Measurements from ENCODE around the gene SPCS3. TPM values are rescaled to one million over a fixed set of nuclear protein-coding genes. Genes with fewer than 3 reads are reported as not detected.
A peak's percentile ranks its signal among the peaks of the same experiment; 100 is the strongest.
"Not testable (repeated sequence)": the region's sequence is repeated elsewhere in the genome, so short reads cannot be mapped to it uniquely, and the experiment has no call there.

The SPCS3 gene
- total RNA-seq, 1 donor: 154 TPM

GRCh38 chr4:176342384-176342783 is 22.6 kb downstream of the SPCS3 start:
- TF ChIP-seq CTCF (IDR thresholded peaks at IDR 0.05; ENCODE audit: insufficient read depth, low read depth, low read length): no peak
- no peak for DNase-seq (ENCODE audit: low read depth)
- H3K4me3 ChIP-seq (ENCODE audit: low read depth, low read length): no peak overlapping the region

DNA sequence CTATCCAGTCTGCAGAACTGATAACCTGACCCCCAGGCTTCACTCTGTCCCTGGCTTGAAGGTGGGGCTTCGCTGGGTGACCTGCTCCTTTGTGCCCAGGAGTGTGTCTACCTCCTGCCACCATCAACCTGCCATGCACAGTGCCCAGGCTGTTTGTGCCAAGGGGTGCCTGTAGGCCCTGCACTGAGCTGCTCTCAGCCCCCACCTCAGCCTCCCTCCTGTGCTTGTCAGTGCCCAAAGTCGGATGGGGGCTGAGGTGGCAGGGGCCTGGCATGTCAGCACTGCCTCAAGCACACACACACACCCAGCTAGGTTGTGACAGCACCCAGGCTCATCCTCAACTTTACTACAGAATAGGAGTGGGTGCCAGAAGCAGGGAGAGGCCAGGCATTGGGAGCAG is 23.5 kb downstream of the SPCS3 start:
- H3K4me3 ChIP-seq (ENCODE audit: low read depth, low read length): no peak overlapping the region
- no peak for TF ChIP-seq CTCF (IDR thresholded peaks at IDR 0.05; ENCODE audit: insufficient read depth, low read depth, low read length)
- no peak for DNase-seq (ENCODE audit: low read depth)

DNA sequence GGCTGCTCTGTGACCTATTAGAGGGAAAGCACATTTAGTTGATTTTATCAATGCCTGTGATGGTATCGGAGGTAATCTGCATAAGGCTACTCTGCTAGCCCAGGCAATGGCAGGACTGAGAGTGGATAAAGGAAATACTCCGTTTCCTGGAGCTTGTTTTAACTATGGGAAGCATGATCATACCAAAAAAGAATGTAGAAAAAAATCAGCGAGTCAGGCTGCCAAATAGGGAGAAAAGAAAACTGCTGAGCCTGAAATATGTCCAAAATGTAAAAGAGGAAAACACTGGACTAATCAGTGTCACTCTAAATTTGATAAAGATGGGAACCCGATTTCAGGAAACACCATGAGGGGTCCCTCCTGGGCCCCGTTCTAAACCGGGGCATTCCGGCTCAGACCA is 25.6 kb downstream of the SPCS3 start:
- DNase-seq (ENCODE audit: low read depth); H3K4me3 ChIP-seq (ENCODE audit: low read depth, low read length): not testable (repeated sequence)

GRCh38 chr4:176346836-176347235 is 27.1 kb downstream of the SPCS3 start:
- not testable (repeated sequence) for H3K4me3 ChIP-seq (ENCODE audit: low read depth, low read length); DNase-seq (ENCODE audit: low read depth)

- TF ChIP-seq CTCF (IDR thresholded peaks at IDR 0.05; ENCODE audit: insufficient read depth, low read depth, low read length): no peak
- H3K4me3 ChIP-seq (ENCODE audit: low read depth, low read length): no peak overlapping the region
- no peak for DNase-seq (ENCODE audit: low read depth)
These were observed 30.9 kb downstream of the SPCS3 start for GRCh38 chr4:176350671-176351070.

GRCh38 chr4:176354884-176355283 is 35.1 kb downstream of the SPCS3 start:
- H3K4me3 ChIP-seq (ENCODE audit: low read depth, low read length): no peak overlapping the region
- DNase-seq (ENCODE audit: low read depth): no peak
- no peak for TF ChIP-seq CTCF (IDR thresholded peaks at IDR 0.05; ENCODE audit: insufficient read depth, low read depth, low read length)

DNA sequence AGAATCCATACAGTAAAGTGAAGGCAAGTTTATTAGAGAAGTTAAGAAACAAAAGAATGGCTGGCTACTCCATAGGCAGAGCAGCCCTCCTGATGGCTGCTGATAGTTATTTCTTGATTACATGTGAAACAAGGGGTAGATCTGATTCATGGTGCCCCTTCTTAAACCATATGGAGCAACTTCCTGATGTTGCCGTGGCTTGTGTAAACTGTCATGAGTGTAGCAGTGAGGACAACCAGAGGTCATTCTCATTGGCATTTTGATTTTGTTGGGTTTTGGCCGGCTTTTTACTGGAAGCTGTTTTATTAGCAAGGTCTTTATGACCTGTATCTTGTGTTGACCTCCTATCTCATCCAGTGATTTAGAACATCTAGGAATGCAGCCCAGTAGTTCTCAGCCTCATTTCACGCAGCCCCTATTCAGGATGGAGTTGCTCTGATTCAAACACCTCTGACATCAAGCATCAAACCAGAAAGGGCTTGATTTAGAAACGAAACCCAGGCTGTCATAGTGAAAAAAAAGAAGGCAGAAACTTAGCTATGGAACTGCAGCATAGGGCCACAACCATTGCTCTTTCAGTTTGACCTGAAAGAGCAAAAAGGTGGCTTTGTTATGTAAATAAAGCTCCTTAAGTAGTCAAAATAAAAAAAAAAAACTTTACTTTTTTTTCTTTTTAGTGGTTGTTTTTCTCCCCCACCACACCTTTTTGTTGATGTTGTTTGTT is 37.8 kb downstream of the SPCS3 start:
- H3K4me3 ChIP-seq (ENCODE audit: low read depth, low read length): no peak overlapping the region
- TF ChIP-seq CTCF (IDR thresholded peaks at IDR 0.05; ENCODE audit: insufficient read depth, low read depth, low read length): no peak
- DNase-seq (ENCODE audit: low read depth): peak; percentile 57

DNA sequence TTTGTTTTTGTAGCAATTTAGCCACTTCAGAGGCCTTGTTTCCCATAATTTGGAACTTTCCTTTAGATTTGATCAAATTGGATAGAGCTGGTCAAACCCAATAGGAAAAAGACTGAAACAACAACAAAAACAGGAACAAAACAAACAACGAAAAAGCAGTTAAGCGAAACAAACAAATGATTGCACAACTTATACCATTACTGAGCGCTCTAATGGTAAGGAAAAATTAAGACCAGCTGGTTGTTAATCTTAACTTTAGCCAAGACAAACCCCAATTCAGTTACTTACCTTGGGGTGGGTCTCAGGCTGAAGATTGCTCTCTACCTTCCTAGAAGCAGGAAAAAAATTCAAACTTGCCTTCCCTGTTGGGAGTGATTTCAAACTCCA is 38.3 kb downstream of the SPCS3 start:
- no peak for TF ChIP-seq CTCF (IDR thresholded peaks at IDR 0.05; ENCODE audit: insufficient read depth, low read depth, low read length)
- no peak overlapping the region for H3K4me3 ChIP-seq (ENCODE audit: low read depth, low read length)
- peak; percentile 22 for DNase-seq (ENCODE audit: low read depth)
